ENCODE results near the gene OXSR1. TPM values are rescaled to one million over a fixed set of nuclear protein-coding genes. Genes with fewer than 3 reads are reported as not detected.

OXSR1 gene
- total RNA-seq, 1 experiment from 2014 or later: 35.1 TPM

- intact Hi-C loops (cut with micrococcal nuclease): no loop called here
- H3K4me2 ChIP-seq (ENCODE audit: low read length): no peak overlapping the region
- ChIA-PET POLR2A (no interaction called here), RAD21 (ENCODE audit: low non-redundant PET in 1 of 2, low total read pairs in 2 of 2, uncharacterized antibody in 2 of 2, unreplicated experiment in 2 of 2) (no interaction called here), CTCF (no interaction called here)
- no peaks in the 10 kb centered on the region for H3K79me2 ChIP-seq (ENCODE audit: insufficient read depth, low read length)
- no peaks in the 10 kb centered on the region for H3K27me3 ChIP-seq (ENCODE audit: insufficient read depth, low read length)
- no peak overlapping the region for H3K4me3 ChIP-seq (replicated peaks in 1 of 2; ENCODE audit: low read depth in 1 of 2, low read length in 2 of 2)
- H3K36me3 ChIP-seq (ENCODE audit: control insufficient read depth in 1 of 2, insufficient read depth in 2 of 2, low read length in 2 of 2): peaks cover 5 to 24% of the 10 kb centered on the region in 2 experiments; a peak in 3 of 4 replicates
- DNase-seq (ENCODE audit: low read depth, low spot score) (no peak), ATAC-seq (no peak)
- no peak for TF ChIP-seq TCF7L2 (IDR thresholded peaks at IDR 0.05; ENCODE audit: borderline replicate concordance, extremely low read depth, insufficient read depth, insufficient read length)
- TF ChIP-seq SRF (IDR thresholded peaks at IDR 0.05; ENCODE audit: low read depth): no peak
- no peak overlapping the region for H2AFZ ChIP-seq (ENCODE audit: low read depth, low read length, poor library complexity, severe bottlenecking)
- no peak overlapping the region for H3K9ac ChIP-seq (ENCODE audit: low read length)
- H3K9me2 ChIP-seq (ENCODE audit: insufficient read depth): no peaks in the 10 kb centered on the region
- no TSS peak for BruUV-seq (replicated peaks)
- no peaks in the 10 kb centered on the region for H3K9me3 ChIP-seq (ENCODE audit: control insufficient read depth in 1 of 2, insufficient read depth in 1 of 2, low read depth in 1 of 2, low read length in 2 of 2)
- peaks cover 5 to 11% of the 10 kb centered on the region in 2 experiments; a peak in 3 of 4 replicates for H3K4me1 ChIP-seq (ENCODE audit: control insufficient read depth in 1 of 2, insufficient read depth in 2 of 2, low read length in 2 of 2)
- H3K27ac ChIP-seq (ENCODE audit: low read depth, low read length): no peak overlapping the region
- no peaks in the 10 kb centered on the region for H4K20me1 ChIP-seq (ENCODE audit: insufficient read depth)
Observed at GRCh38 chr3:38120693-38121450, 44.5 kb upstream of the OXSR1 start.

- intact Hi-C loops (cut with micrococcal nuclease): no loop called here
- Histone ChIP-seq H3K79me2 (ENCODE audit: insufficient read depth, low read length) (no peaks in the 10 kb centered on the region), H3K4me2 (ENCODE audit: low read length) (no peak overlapping the region), H3K27me3 (ENCODE audit: insufficient read depth, low read length) (no peaks in the 10 kb centered on the region), H3K4me3 (replicated peaks in 1 of 2; ENCODE audit: low read depth in 1 of 2, low read length in 2 of 2) (no peak overlapping the region), H3K27ac (ENCODE audit: low read depth, low read length) (no peak overlapping the region), H3K4me1 (ENCODE audit: control insufficient read depth in 1 of 2, insufficient read depth in 2 of 2, low read length in 2 of 2) (peaks cover 3 to 10% of the 10 kb centered on the region in 2 experiments; a peak in 3 of 4 replicates), H4K20me1 (ENCODE audit: insufficient read depth) (no peaks in the 10 kb centered on the region), H2AFZ (ENCODE audit: low read depth, low read length, poor library complexity, severe bottlenecking) (no peak overlapping the region), H3K9me2 (ENCODE audit: insufficient read depth) (no peaks in the 10 kb centered on the region), H3K36me3 (ENCODE audit: control insufficient read depth in 1 of 2, insufficient read depth in 2 of 2, low read length in 2 of 2) (peaks cover 11 to 30% of the 10 kb centered on the region in 2 experiments; a peak in 3 of 4 replicates), H3K9me3 (ENCODE audit: control insufficient read depth in 1 of 2, insufficient read depth in 1 of 2, low read depth in 1 of 2, low read length in 2 of 2) (no peaks in the 10 kb centered on the region), H3K9ac (ENCODE audit: low read length) (no peak overlapping the region)
- RAD21 ChIA-PET (ENCODE audit: low non-redundant PET in 1 of 2, low total read pairs in 2 of 2, uncharacterized antibody in 2 of 2, unreplicated experiment in 2 of 2): no interaction called here
- POLR2A ChIA-PET: no interaction called here
- BruUV-seq (replicated peaks): no TSS peak
- ATAC-seq (no peak), DNase-seq (ENCODE audit: low read depth, low spot score) (no peak)
- CTCF ChIA-PET: no interaction called here
- TF ChIP-seq ZFX (IDR thresholded peaks at IDR 0.05) (no peak), JUND (IDR thresholded peaks at IDR 0.05) (no peak), CBX3 (IDR thresholded peaks at IDR 0.05; ENCODE audit: low read depth) (no peak), EZH2phosphoT487 (IDR thresholded peaks at IDR 0.05; ENCODE audit: borderline replicate concordance) (no peak), ATF3 (IDR thresholded peaks at IDR 0.05) (no peak), REST (IDR thresholded peaks at IDR 0.05; ENCODE audit: low read depth) (no peak), RAD21 (IDR thresholded peaks at IDR 0.05; ENCODE audit: low read depth) (no peak), ELF1 (IDR thresholded peaks at IDR 0.05; ENCODE audit: borderline replicate concordance, low read depth) (no peak), CTCF (IDR thresholded peaks at IDR 0.05 in 2 of 3, conservative IDR thresholded peaks at IDR 0.05 in 1 of 3; ENCODE audit: borderline replicate concordance in 1 of 3, insufficient read depth in 1 of 3, low read depth in 2 of 3, low read length in 2 of 3) (no peak), ZNF274 (IDR thresholded peaks at IDR 0.05; ENCODE audit: low read depth, low read length) (no peak), FOSL1 (IDR thresholded peaks at IDR 0.05; ENCODE audit: low read depth) (no peak), CEBPB (IDR thresholded peaks at IDR 0.05; ENCODE audit: low read depth) (no peak), TCF7L2 (IDR thresholded peaks at IDR 0.05; ENCODE audit: borderline replicate concordance, extremely low read depth, insufficient read depth, insufficient read length) (no peak), SRF (IDR thresholded peaks at IDR 0.05; ENCODE audit: low read depth) (no peak), EGR1 (IDR thresholded peaks at IDR 0.05; ENCODE audit: low read depth) (no peak)
Observed at GRCh38 chr3:38121451-38121831, 43.9 kb upstream of the OXSR1 start.

Measured in HCT116 (cell line).